Dedifferentiated amniotic fluid mesenchymal stem cell (primary cell): Measurements from ENCODE around the gene NUBPL.
"Not testable (repeated sequence)": the region's sequence is repeated elsewhere in the genome, so short reads cannot be mapped to it uniquely, and the experiment has no call there.

Experiments used
- DNase-seq: peaks from one replicate; pipeline ENCODE4 v3.0.0-alpha.2; 2016; ENCODE audit errors: extremely low spot score

The NUBPL gene

DNA sequence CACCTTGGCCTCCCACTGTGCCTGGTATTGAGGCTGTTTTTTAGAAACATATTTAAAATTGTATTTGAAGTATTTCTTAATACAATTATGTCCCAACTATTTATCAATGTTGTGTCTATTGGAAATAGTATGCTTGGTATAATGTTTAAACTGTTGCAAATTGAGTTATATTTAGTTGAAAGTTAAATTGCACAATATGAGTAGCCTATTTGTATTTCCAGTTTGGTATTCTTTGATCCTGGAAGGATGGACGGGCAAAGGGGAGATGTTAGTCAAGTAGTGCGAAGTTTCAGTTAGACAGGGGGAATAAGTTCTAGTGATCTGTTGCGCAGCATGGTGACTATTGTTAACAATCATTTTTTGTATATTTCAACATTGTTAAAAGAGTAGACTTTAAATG lies 111.5 kb downstream of the NUBPL start:
- no peak for DNase-seq

DNA sequence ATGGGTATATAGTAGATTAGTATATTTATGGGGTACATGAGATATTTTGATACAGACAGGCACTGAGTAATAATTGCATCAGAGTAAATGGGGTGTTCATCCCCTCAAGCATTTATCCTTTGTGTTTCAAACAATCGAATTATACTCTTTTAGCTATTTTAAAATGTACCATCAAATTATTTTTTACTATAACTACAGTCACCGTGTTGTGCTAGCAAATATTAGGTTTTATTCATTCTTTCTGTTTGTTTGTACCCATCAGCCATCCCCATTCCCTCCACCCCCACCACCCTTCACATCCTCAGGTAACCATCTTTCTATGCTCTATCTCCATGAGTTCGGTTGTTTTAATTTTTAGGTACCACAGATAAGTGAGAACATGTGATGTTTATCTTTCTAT lies 115.8 kb downstream of the NUBPL start:
- DNase-seq = no peak

DNA sequence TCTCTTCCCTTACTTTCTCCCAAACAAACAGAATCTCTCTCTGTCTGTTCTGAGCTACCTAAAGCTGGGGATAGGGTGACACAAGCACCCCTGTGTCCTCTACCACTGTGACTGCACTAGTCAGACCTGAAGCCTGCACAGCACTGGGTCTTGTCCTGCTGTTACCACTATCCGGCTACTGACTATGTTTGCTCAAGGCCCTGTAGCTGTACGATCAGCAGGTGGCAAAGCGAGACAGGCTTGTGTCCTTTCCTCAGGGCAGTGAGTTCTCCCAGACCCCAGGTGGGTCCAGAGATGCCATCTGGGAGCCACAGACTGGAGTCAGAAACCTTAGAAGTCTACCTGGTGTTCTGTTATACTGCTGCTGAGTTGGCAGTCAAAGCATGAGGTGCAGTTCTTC lies 116.4 kb downstream of the NUBPL start:
- DNase-seq = no peak

DNA sequence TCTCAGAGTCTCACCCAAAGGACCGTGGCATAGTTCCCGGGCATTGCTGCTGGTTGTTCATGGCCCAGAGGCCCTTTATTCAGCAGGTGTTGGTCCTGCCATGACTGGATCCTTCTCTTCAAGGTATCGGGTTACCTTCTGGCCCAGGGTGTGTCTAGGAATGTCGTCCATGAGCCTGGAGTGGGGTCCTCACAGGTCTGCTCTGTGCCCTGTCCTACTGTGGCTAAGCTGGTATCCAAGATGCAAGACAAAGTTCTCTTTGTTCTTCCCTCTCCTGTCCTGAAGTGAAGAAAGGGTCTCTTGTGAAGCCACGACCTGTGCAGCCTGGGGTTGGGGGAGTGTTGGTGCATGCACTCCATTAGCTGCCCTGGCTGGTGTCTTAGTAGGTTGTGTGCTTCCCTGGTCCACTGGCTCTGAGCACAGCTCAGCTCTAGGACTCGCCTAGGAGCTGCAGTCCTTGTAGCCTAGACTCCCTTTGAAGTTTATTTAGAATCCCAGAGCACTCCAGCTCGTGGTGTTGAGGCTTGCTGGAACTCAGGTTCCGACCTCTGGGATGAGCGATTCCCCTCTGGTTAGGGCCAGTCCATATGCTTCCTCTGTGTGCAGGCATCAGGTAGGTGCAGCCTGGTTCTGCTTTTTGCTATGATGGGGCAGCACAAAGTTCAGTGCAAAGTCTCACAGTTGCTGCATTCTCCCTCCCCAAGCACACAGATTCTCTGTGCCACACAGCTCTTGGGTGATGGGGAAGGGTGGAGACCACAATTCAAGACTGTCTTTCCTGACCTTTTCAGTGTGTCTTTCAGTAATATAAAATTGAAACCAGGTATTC lies 117.4 kb downstream of the NUBPL start:
- DNase-seq = peak; percentile 4

DNA sequence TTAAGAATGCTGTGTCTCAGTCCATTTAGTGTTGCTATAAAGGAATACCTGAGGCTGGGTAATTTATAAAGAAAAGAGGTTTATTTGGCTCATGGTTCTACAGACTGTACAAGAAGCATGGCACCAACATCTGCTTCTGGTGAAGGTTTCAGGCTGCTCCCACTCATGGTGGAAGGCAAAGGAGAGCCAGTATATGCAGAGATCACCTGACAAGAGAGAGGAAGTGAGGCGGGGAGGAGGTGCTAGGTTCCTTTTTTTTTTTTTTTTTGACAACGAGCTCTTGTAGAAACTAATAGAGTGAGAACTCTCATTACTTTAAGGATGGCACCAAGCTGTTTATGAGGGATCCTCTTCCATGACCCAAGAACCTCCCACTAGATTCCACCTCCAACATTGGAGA lies 121.6 kb downstream of the NUBPL start:
- DNase-seq = peak; percentile 3

DNA sequence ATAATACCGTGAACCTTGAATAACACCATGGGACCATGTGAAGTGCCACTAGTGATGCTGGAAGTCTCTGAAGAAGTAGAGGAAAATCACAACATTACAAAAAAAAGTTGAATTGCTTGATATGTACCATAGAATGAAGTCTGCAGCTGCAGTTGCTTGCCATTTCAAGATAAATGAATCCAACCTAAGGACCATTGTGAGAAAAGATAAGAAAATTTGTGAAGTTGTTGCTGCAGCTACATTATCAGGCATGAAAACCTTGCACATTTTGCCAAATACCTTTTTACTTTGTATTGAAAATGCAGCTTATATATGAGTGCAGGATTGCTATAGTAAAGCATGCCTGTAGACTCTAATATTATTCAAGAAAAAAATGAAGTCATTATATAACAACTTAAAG lies 126.5 kb downstream of the NUBPL start:
- DNase-seq = no peak

DNA sequence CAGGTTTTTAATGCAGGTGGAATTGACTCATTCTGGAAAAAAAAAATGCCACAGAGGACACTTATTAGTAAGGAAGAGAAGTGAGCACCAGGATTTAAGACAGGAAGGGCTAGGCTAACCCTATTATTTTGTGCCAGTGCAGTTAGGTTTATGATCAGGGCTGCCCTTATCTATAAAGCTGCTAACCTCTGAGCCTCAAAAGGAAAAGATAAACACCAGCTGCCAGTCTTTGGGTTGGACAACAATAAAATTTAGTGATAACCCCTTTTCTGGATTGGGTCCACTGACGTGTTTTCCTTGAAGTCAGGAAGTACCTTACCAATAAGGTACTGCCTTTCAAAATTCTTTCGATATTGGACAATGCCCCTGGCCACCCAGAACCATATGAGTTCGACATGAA lies 128.9 kb downstream of the NUBPL start:
- no peak for DNase-seq

DNA sequence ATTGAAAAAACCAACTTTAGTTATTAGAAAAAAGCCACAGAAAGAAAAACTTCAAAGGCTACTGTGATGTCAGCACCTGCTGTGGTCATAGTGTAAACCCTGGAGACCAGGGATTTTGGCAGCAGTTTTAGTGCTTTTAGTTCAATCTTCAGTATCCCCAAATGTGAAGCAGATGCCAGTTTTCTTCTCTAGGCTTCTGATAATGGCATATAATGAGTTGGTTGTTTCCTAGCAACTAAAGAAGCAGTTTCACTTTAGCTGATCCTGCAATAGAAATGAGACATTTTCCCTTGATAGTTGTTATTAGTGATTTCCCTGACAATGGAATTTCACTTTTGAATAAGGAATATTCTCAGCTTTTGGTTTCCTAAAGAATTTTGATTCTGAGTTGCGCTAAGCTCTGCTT lies 131.2 kb downstream of the NUBPL start:
- DNase-seq = peak; percentile 25

DNA sequence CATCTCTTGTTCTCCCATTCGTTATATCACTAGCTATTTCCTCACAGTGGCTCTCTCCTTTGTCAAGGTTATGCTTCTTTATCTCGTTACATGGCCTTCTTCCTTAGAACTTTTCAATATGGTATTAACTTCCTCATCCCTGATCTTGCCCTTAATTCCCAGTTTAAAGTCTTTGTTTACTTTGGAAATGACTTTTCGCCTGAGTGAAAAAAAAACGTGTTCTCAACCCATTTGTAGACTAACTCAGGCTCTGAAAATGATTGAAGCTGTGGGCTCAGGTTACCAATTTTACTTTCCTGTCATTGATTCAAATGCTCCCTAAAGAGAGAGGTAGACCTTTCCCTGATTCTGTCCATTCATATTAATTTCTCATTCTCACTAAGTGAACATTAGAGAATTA lies 135.2 kb downstream of the NUBPL start:
- DNase-seq = no peak

DNA sequence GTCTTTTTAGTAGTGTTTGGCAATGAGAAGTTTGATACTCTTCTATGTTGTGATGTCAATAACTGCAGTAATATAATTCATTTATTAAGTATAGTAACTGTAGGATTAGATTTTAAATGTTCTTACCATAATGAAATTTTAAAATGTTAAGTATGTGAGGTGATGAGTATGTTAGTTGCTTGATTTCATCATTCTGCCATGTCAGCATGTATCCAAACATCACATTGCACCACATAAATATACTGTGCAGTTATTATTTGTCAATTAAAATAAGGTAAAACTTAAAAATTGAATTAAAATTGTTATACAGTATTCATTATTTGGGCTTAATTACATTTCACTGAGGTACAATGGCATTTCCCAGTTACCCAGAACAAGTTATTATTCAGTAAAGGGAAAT lies 138.6 kb downstream of the NUBPL start:
- DNase-seq = no peak

DNA sequence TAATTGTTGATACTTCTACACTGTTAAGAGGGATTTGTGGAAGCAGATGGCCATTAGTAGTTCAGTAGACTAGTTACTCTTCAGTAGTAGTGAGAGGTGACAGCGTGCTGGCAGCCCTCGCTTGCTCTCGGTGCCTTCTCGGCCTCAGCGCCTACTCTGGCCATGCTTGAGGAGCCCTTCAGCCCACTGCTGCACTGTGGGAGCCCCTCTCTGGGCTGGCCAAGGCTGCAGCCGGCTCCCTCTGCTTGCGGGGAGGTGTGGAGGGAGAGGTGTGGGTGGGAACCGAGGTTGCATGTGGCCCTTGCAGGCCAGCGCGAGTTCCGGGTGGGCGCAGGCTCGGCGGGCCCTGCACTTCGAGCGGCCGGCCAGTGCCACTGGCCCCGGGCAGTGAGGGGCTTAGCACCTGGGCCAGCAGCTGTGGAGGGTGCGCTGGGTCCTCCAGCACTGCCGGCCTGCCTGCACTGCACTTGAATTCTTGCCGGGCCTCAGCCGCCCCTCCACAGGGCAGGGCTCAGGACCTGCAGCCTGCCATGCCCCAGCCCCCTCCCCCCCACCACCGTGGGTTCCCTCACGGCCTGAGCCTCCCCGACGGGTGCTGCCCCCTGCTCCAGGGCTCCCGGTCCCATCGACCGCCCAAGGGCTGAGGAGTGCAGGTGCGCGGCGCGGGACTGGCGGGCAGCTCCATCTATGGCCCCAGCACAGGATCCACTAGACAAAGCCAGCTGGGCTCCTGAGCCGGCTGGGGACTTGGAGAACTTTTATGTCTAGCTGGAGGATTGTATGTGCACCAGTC lies 139.3 kb downstream of the NUBPL start:
- DNase-seq = no peak

DNA sequence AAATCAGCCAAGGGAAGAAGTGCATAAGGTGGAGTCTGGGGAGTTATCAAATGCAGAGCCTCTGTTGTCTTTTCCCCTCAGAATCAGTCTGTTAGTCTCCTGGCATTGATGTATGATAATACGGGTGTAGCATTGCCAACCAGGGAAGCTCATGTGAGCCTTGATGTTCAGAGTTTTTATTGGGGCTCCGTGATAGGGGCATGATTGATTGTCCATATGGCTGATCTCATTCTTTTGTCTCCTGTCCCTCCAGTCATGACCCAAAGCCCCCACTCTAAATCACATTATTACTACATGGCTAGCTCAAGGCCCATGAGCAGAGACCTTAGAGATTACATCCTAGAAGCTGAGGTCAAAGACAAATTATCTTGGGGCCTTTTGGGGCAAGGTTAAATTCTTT lies 140.9 kb downstream of the NUBPL start:
- no peak for DNase-seq

DNA sequence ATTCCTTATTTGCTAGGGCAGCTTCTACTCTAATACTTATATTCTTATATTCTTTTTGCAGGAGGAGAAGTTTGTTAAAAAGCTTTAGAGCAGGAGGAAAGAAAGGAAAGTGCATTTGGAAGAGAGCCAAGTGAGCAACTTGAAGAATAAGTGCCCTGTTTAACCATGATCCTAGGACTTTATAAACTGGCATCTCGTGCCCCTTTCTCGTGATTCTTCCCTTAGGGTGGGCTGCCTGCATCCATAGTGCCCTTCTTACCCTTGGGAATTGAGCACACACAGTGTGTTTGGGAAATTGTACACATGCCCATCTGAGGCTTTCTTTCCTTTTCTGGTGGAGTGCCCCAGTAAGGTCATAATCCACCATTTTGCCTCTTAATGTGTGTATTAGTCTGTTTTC lies 141.9 kb downstream of the NUBPL start:
- DNase-seq = no peak

DNA sequence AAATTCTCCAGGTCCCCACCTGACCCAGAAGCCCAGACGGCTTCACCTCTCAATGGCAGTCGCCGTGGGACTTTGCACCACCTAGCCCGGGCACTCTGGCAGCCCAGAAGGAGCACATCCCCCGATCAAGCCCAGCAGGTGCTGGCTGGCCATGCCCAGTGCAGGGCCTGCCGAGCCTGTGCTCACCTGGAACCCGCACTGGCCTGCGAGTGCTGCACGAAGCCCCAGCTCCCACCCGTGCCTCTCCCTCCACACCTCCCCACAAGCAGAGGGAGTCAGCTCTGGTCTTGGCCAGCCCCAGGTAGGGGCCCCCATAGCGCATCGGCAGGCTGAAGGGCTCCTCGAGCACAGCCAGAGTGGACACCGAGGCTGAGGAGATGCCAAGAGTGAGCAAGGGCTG lies 144.5 kb downstream of the NUBPL start:
- DNase-seq = no peak

DNA sequence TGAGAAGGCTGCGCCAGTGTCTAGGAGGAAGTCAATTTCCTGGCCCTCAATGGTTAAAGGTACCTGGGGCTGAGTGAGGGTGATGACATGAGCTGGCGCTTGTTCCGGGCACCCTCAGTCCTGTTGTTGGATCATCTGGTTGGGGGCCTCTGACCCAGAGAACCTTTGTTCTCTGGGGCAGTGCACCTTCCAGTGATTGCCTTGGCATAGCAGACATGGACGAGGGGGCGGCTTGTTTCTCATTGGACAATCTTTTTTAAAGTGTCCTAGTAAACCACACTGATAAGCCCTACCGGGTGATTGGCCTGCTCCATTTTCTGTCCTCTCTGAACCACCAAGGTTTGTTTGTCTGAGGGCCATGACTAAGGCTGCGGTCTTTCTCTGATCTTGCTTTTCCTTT lies 147.5 kb downstream of the NUBPL start:
- DNase-seq = not testable (repeated sequence)

DNA sequence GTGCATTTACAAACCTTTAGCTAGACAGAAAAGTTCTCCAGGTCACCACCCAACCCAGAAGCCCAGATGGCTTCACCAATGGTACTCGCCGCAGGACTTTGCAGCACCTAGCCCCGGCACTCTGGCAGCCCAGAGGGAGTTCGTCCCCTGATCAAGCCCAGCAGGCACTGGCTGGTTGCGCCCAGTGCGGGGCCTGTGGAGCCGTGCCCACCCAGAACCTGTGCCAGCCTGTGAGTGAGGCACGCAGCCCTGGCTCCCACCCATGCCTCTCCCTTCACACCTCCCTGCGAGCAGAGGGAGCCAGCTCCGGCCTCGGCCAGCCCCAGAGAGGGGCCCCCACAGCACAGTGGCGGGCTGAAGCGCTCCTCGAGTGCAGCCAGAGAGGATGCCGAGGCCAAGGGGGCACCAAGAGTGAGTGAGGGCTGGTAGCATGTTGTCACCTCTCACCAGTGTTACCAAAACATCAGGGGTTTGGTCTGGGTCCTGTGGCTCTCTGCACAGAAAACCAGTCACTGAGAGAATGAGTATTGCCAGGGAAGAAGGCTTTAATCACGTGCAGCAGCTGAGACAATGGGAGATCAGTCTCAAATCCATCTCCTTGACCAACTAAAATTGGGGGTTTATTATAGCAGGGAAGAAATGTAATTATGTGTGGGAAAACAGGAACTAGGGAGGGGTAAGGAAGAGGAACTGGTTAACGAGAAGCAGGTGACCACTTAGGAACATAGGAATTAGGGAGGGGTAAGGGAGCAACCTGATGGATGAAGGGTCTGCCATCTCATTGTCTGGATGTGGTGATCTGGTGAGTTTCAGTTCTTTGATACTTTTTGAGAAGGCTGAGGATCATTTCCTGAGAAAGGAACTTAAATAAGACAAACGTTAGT lies 151.3 kb downstream of the NUBPL start:
- DNase-seq = no peak

DNA sequence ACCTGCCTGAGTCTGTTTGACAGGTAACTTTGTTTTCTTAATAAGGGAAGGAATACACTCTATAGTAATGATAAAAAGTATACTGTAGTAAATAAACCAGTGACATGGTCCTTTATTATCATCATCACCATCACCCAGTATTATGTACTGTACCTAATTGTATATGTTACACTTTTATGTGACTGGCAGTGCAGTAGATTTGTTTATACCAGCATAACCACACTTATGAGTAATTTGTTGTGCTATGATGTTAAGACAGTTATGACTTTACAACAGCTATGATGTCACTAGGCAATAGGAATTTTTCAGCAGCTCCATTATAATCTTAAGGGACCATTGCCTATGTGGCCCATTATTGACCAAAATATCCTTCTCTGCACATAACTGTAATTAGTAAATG lies 155.0 kb downstream of the NUBPL start:
- DNase-seq = no peak

DNA sequence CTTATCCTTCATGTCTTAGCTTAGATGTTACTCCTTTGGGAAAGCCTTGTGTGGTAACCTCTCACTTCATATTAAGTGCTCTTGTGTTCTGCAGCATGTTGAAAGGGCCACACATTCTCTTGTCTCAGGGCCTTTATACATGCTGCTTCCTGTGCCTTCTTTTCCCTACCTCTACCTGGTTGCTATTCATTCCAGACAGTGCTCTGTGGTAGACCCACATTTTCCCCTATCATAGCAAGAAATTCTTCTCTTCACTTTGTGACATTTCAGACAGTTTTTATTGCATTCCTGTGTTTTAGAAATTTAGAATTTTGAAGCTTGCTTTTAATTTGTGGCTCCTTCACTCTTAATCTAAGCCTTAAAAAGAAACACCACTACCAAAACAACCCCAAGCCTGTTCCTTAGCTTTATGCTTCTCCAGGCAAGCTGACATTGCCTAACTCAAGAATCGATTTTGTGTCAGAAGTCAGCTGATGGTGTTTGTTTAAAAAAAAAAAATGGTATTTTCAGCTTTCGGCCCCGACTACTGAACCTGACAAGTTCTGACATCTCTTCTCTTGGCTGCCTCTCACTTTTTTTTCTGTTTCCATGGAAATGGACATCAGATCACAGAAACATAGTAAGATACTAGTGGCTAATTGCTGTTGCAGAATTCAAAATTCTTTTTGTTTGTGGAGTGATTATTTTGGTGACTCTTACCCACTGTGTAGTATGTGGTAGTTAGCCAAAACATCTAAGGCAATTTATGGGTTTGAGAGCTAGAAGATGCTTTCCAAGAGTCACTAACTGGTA lies 156.3 kb downstream of the NUBPL start:
- no peak for DNase-seq

DNA sequence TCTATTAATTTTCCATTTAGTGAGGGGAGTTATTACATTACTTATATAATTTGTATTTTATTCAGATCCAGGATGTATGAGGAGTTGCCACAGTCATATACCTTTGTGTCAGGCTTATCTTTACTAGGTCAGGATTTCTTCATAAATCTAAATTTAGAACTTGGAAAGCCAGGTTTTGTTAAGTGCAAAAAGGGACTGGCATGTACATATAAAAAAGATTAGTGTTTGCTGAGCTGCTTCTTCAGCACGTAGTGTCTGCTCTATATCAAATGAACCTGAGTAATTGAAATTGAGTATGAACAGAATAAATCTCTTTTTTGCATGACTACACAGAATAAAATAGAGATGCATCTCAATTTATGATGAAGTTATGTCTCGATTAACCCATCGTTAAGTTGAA lies 157.4 kb downstream of the NUBPL start:
- no peak for DNase-seq

DNA sequence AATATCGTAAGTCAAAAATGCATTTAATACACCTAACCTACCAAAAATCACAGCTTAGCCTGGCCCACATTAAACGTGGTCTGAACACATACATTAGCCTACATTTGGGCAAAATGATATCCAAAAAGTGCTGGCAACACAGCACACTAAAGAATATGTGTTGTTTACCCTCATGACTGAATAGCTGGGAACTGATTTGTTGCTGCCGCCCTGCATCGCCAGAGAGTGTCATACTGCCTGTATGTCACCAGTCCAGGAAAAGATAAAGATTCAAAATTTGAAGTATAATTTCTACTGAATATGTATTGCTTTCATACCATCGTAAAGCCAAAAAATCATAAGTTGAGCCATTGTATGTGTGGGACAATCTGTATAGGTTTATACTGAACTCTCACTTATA lies 157.8 kb downstream of the NUBPL start:
- DNase-seq = no peak

DNA sequence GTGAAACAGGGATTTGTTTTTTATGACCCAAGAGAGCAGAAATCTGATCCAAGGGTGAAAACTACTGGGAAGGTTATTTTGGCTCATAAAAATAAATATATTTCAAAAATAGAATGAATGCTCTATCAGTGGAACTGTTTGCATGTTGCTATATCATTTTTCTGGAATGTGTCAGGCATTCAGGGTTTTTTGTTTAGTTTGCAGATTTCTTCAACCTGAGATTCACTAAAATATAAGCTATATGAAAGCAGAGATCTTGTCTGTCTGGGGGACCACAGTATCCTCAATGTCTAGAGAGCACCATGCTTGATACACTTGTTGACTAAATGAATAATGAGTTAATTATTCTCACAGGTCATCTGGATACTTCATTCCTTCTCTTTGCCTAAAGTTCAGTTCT lies 165.1 kb downstream of the NUBPL start:
- no peak for DNase-seq

DNA sequence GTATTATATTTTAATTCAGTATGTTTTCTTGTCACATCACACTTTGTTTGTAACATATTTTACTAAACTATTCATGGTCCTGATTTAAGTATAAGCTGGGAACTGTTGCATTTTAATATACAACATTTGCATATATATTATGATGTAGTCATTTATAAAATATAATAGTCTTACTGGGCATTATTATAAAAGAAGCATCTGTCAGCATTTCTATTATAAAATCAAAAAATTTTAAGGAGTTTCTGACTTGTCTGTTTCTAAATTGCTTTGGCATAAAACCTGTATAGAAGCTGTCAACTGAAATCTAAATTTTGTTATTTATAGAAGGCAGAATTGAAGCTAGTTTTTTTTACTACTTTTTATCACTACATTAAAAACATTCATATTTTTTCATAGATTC lies 166.6 kb downstream of the NUBPL start:
- no peak for DNase-seq
